Prostate gland (tissue), 2 donors: ENCODE measurements around the gene PNMT.
A peak's percentile ranks its signal among the peaks of the same experiment; 100 is the strongest.

Source experiments
- POLR2A ChIP-seq: fragments of 450-650 bp; IDR thresholded peaks from one replicate; pipeline ENCODE4 v1.6.1; 2016; ENCODE audit warnings: antibody characterized with exemption, mild to moderate bottlenecking
- POLR2AphosphoS5 ChIP-seq: sonication (generic); formaldehyde crosslinking; IDR thresholded peaks from one replicate; pipeline ENCODE4 v1.6.1; 2017; ENCODE audit warnings: antibody characterized with exemption
- TF ChIP-seq, protein P1 (sequence below), 4 experiments: fragments of 200-600 bp in 2 of 4; fragments of 450-650 bp in 2 of 4; sonication (generic) in 2 of 4; IDR thresholded peaks; 1 replicate in 3 of 4; 2 replicates in 1 of 4; pipeline ENCODE4 v1.5.1; 2016 to 2019; ENCODE audit warnings: antibody characterized with exemption in 4 of 4, mild to moderate bottlenecking in 2 of 4, moderate library complexity in 2 of 4

- TF ChIP-seq, protein P1, sequence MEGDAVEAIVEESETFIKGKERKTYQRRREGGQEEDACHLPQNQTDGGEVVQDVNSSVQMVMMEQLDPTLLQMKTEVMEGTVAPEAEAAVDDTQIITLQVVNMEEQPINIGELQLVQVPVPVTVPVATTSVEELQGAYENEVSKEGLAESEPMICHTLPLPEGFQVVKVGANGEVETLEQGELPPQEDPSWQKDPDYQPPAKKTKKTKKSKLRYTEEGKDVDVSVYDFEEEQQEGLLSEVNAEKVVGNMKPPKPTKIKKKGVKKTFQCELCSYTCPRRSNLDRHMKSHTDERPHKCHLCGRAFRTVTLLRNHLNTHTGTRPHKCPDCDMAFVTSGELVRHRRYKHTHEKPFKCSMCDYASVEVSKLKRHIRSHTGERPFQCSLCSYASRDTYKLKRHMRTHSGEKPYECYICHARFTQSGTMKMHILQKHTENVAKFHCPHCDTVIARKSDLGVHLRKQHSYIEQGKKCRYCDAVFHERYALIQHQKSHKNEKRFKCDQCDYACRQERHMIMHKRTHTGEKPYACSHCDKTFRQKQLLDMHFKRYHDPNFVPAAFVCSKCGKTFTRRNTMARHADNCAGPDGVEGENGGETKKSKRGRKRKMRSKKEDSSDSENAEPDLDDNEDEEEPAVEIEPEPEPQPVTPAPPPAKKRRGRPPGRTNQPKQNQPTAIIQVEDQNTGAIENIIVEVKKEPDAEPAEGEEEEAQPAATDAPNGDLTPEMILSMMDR (IDR thresholded peaks at IDR 0.05): no peak
- TF ChIP-seq POLR2A (peak; percentile 55), POLR2AphosphoS5 (peak; percentile 38)
Measured at GRCh38 chr17:39626171-39627046, 41.8 kb upstream of the PNMT start, which contains the start of gene PPP1R1B.
